Transverse colon (tissue), 3 donors: ENCODE measurements around the gene TOMM40L.

Experiments used
- CTCF ChIP-seq, 5 experiments: fragments of 200-600 bp in 3 of 5; fragments of 450-650 bp in 2 of 5; sonication (generic) in 3 of 5; IDR thresholded peaks; 1 replicate in 2 of 5; 2 replicates in 3 of 5; pipeline ENCODE4 v1.5.1; 2016 to 2017; ENCODE audit warnings: antibody characterized with exemption in 5 of 5, inconsistent platforms in 3 of 5, mild to moderate bottlenecking in 2 of 5, moderate library complexity in 1 of 5
- EP300 ChIP-seq: sonication (generic); formaldehyde crosslinking; IDR thresholded peaks from one replicate; pipeline ENCODE4 v1.6.1; 2017; ENCODE audit warnings: antibody characterized with exemption, low read depth
- POLR2A ChIP-seq: fragments of 450-650 bp; IDR thresholded peaks from one replicate; pipeline ENCODE4 v1.6.1; 2016; ENCODE audit warnings: antibody characterized with exemption, mild to moderate bottlenecking, moderate library complexity

GRCh38 chr1:161196111-161196510, 29.7 kb upstream of the TOMM40L start:
- no peak for TF ChIP-seq EP300
- TF ChIP-seq CTCF (IDR thresholded peaks at IDR 0.05), result no peak
- TF ChIP-seq POLR2A, result no peak
